H9 (cell line): ENCODE measurements around the gene NIPSNAP3A. TPM values are rescaled to one million over a fixed set of nuclear protein-coding genes. Genes with fewer than 3 reads are reported as not detected.
"Not testable (repeated sequence)": the region's sequence is repeated elsewhere in the genome, so short reads cannot be mapped to it uniquely, and the experiment has no call there.

Experiments
- DNase-seq: peaks from one replicate; pipeline ENCODE4 v3.0.0-alpha.2; 2017
- H2AFZ ChIP-seq: one replicate; pipeline ENCODE4 v1.6.1; 2013; ENCODE audit warnings: mild to moderate bottlenecking, low read length, control low read depth, moderate library complexity
- H2AK5ac ChIP-seq: 2 replicates; pipeline ENCODE4 v1.6.1; 2013; ENCODE audit warnings: low read length, control low read depth, mixed read lengths; ENCODE audit not compliant: insufficient read length
- H2BK120ac ChIP-seq: one replicate; pipeline ENCODE4 v1.6.1; 2013; ENCODE audit warnings: low read depth, mild to moderate bottlenecking, low read length, control low read depth, inconsistent platforms; ENCODE audit not compliant: poor library complexity, severe bottlenecking
- H2BK12ac ChIP-seq: 2 replicates; pipeline ENCODE4 v1.6.1; 2013; ENCODE audit warnings: low read length, control low read depth, mixed read lengths, low read depth; ENCODE audit not compliant: insufficient read length
- H2BK15ac ChIP-seq: 2 replicates; pipeline ENCODE4 v1.6.1; 2013; ENCODE audit warnings: low read depth, low read length, control low read depth
- H2BK20ac ChIP-seq: one replicate; pipeline ENCODE4 v1.6.1; 2013; ENCODE audit warnings: low read depth, mild to moderate bottlenecking, low read length, control low read depth, inconsistent platforms; ENCODE audit not compliant: poor library complexity, severe bottlenecking
- H2BK5ac ChIP-seq: 2 replicates; pipeline ENCODE4 v1.6.1; 2013; ENCODE audit warnings: low read length, control low read depth, mixed read lengths; ENCODE audit not compliant: insufficient read length
- H3K14ac ChIP-seq: 2 replicates; pipeline ENCODE4 v1.6.1; 2013; ENCODE audit warnings: low read length, control low read depth; ENCODE audit not compliant: insufficient read depth
- H3K18ac ChIP-seq: 2 replicates; pipeline ENCODE4 v1.6.1; 2013; ENCODE audit warnings: low read depth, mild to moderate bottlenecking, mixed read lengths, low read length, control low read depth; ENCODE audit not compliant: insufficient read length
- H3K23ac ChIP-seq: 2 replicates; pipeline ENCODE4 v1.6.1; 2013; ENCODE audit warnings: low read length, control low read depth, mixed read lengths, low read depth; ENCODE audit not compliant: insufficient read length
- H3K23me2 ChIP-seq: 2 replicates; pipeline ENCODE4 v1.6.1; 2013; ENCODE audit warnings: low read depth, mild to moderate bottlenecking, mixed read lengths, low read length, control low read depth; ENCODE audit not compliant: insufficient read length, poor library complexity, severe bottlenecking
- H3K27ac ChIP-seq: 2 replicates; pipeline ENCODE4 v1.5.1; 2013; ENCODE audit warnings: low read length, control low read depth, mixed read lengths, low read depth; ENCODE audit not compliant: insufficient read length
- H3K27me3 ChIP-seq: 2 replicates; pipeline ENCODE4 v1.6.1; 2013; ENCODE audit warnings: low read length, control low read depth, inconsistent platforms; ENCODE audit not compliant: insufficient read depth
- H3K4ac ChIP-seq: 2 replicates; pipeline ENCODE4 v1.6.1; 2013; ENCODE audit warnings: low read depth, mild to moderate bottlenecking, control low read depth, inconsistent platforms, low read length, moderate library complexity
- H3K4me1 ChIP-seq: 2 replicates; pipeline ENCODE4 v1.6.1; 2013; ENCODE audit warnings: low read length, control low read depth, inconsistent platforms; ENCODE audit not compliant: insufficient read depth
- H3K4me2 ChIP-seq: 2 replicates; pipeline ENCODE4 v1.6.1; 2013; ENCODE audit warnings: low read length, control low read depth, mixed read lengths; ENCODE audit not compliant: insufficient read length, insufficient read depth
- H3K56ac ChIP-seq: 2 replicates; pipeline ENCODE4 v1.6.1; 2013; ENCODE audit warnings: low read depth, mild to moderate bottlenecking, mixed read lengths, low read length, control low read depth; ENCODE audit not compliant: insufficient read length
- H3K79me1 ChIP-seq: 2 replicates; pipeline ENCODE4 v1.6.1; 2013; ENCODE audit warnings: low read depth, mild to moderate bottlenecking, moderate library complexity, low read length, control low read depth, inconsistent platforms; ENCODE audit not compliant: insufficient read depth, poor library complexity, severe bottlenecking
- H3K79me2 ChIP-seq: 2 replicates; pipeline ENCODE4 v1.6.1; 2013; ENCODE audit warnings: low read length, control low read depth, inconsistent platforms; ENCODE audit not compliant: insufficient read depth
- H3K9ac ChIP-seq: 2 replicates; pipeline ENCODE4 v1.6.1; 2013; ENCODE audit warnings: low read length, control low read depth, mixed read lengths; ENCODE audit not compliant: insufficient read length; ENCODE audit errors: extremely low read depth
- H3K9me3 ChIP-seq: one replicate; pipeline ENCODE4 v1.6.1; 2013; ENCODE audit warnings: low read depth, low read length, inconsistent platforms; ENCODE audit not compliant: control insufficient read depth
- H3T11ph ChIP-seq: one replicate; pipeline ENCODE4 v1.6.1; 2013; ENCODE audit warnings: mild to moderate bottlenecking, low read length, control low read depth, inconsistent platforms
- H4K20me1 ChIP-seq: one replicate; pipeline ENCODE4 v1.6.1; 2013; ENCODE audit not compliant: control insufficient read depth, insufficient read length, insufficient read depth
- H4K5ac ChIP-seq: 2 replicates; pipeline ENCODE4 v1.6.1; 2013; ENCODE audit warnings: low read depth, mild to moderate bottlenecking, mixed read lengths, low read length, control low read depth; ENCODE audit not compliant: insufficient read length
- H4K8ac ChIP-seq: replicated peaks from 2 replicates; pipeline ENCODE4 v1.6.1; 2013; ENCODE audit warnings: low read length, control low read depth, mixed read lengths, low read depth; ENCODE audit not compliant: insufficient read length
- H4K91ac ChIP-seq: 2 replicates; pipeline ENCODE4 v1.6.1; 2013; ENCODE audit warnings: low read depth, mild to moderate bottlenecking, moderate library complexity, mixed read lengths, low read length, control low read depth; ENCODE audit not compliant: insufficient read length
- H3K27ac Mint-ChIP-seq, 3 experiments: 2 replicates in 2 of 3; 3 replicates in 1 of 3; pipeline ENCODE4 v1.8.0; 2020 to 2021; ENCODE audit warnings: mixed read lengths in 3 of 3, mild to moderate bottlenecking in 1 of 3, moderate library complexity in 1 of 3
- H3K27me3 Mint-ChIP-seq: 2 replicates; pipeline ENCODE4 v1.8.0; 2021; ENCODE audit warnings: low read depth, mild to moderate bottlenecking, moderate library complexity, mixed read lengths
- H3K36me3 Mint-ChIP-seq, 3 experiments: 2 replicates in 2 of 3; 3 replicates in 1 of 3; pipeline ENCODE4 v1.8.0; 2020 to 2021; ENCODE audit warnings: low read depth in 3 of 3, mixed read lengths in 3 of 3; ENCODE audit not compliant: insufficient read depth in 1 of 3
- H3K4me1 Mint-ChIP-seq, 2 experiments: 2 replicates each; pipeline ENCODE4 v1.8.0; 2020; ENCODE audit warnings: mixed read lengths in 2 of 2
- H3K4me3 Mint-ChIP-seq, 2 experiments: 2 replicates in 1 of 2; 3 replicates in 1 of 2; pipeline ENCODE4 v1.8.0; 2020 to 2021; ENCODE audit warnings: mild to moderate bottlenecking in 2 of 2, mixed read lengths in 2 of 2, moderate library complexity in 1 of 2
- H3K9me3 Mint-ChIP-seq, 2 experiments: 2 replicates in 1 of 2; 3 replicates in 1 of 2; pipeline ENCODE4 v1.8.0; 2020; ENCODE audit warnings: mild to moderate bottlenecking in 2 of 2, mixed read lengths in 2 of 2, moderate library complexity in 1 of 2
- CTCF ChIP-seq: fragments of 200-600 bp; sonication (generic); conservative IDR thresholded peaks from 3 replicates; pipeline ENCODE4 v1.8.0; 2021; ENCODE audit warnings: antibody characterized with exemption, mild to moderate bottlenecking
- WGBS: extraction: QIAGEN DNeasy Blood & Tissue Kit; methylation state at CpG from one replicate; pipeline ENCODE4 v1.1.7; 2013; ENCODE audit warnings: missing lambda C conversion rate, low lambda C conversion rate, mixed read lengths; ENCODE audit not compliant: insufficient read length; ENCODE audit errors: extremely low coverage; 5-methylcytosine and 5-hydroxymethylcytosine counted together
- total RNA-seq: library from RNA; stranded (reverse); gene quantifications from 2 replicates; pipeline ENCODE4 v1.2.1, GENCODE V29; 2021

NIPSNAP3A gene
- total RNA-seq, 1 experiment from 2014 or later = 13.9 TPM

GRCh38 chr9:104700306-104700705 lies 47.2 kb upstream of the NIPSNAP3A start:
- Histone ChIP-seq H3K79me2 (no peaks in the 10 kb centered on the region), H2BK120ac (no peak overlapping the region), H3K23ac (no peak overlapping the region), H3K14ac (no peak overlapping the region), H2AFZ (no peak overlapping the region), H3K56ac (no peak overlapping the region), H3K4me1 (no peaks in the 10 kb centered on the region), H3K23me2 (no peaks in the 10 kb centered on the region), H2BK5ac (no peak overlapping the region), H3K27ac (no peak overlapping the region), H3T11ph (no peak overlapping the region), H4K5ac (no peak overlapping the region), H4K20me1 (no peaks in the 10 kb centered on the region), H2BK15ac (no peak overlapping the region), H2BK20ac (no peak overlapping the region), H3K79me1 (no peaks in the 10 kb centered on the region), H3K9me3 (no peaks in the 10 kb centered on the region), H2BK12ac (no peak overlapping the region), H3K4me2 (no peak overlapping the region), H2AK5ac (no peak overlapping the region), H3K9ac (no peak overlapping the region), H3K4ac (no peak overlapping the region), H3K27me3 (no peaks in the 10 kb centered on the region), H4K8ac (no peak overlapping the region), H3K18ac (no peak overlapping the region), H4K91ac (no peak overlapping the region)
- H3K27ac Mint-ChIP-seq = no peak overlapping the region
- no peaks in the 10 kb centered on the region for H3K27me3 Mint-ChIP-seq
- no peaks in the 10 kb centered on the region for H3K4me1 Mint-ChIP-seq
- no peak for DNase-seq
- H3K4me3 Mint-ChIP-seq = no peak overlapping the region
- no peaks in the 10 kb centered on the region for H3K36me3 Mint-ChIP-seq
- TF ChIP-seq CTCF = no peak
- 0 out of 5 replicates have a peak, but pooled peaks cover 0 to 1% of the 10 kb centered on the region in 2 experiments for H3K9me3 Mint-ChIP-seq
- WGBS = no CpG with 5 or more reads among the region's 3 CpGs

- H2BK120ac ChIP-seq, H3K23me2 ChIP-seq, H4K91ac ChIP-seq, H2BK5ac ChIP-seq, H3K9me3 ChIP-seq, H3K4me3 Mint-ChIP-seq, H3K36me3 Mint-ChIP-seq, H4K8ac ChIP-seq, H3K79me1 ChIP-seq, H3K9me3 Mint-ChIP-seq, H3K18ac ChIP-seq, H3K4me1 ChIP-seq, H3K4me2 ChIP-seq, H3K27me3 ChIP-seq, H2BK15ac ChIP-seq, H2BK20ac ChIP-seq, H4K20me1 ChIP-seq, H3K4ac ChIP-seq, H3K27ac ChIP-seq, H3K27ac Mint-ChIP-seq, H3K9ac ChIP-seq, H4K5ac ChIP-seq, H2AK5ac ChIP-seq, H3K56ac ChIP-seq, H2AFZ ChIP-seq, H2BK12ac ChIP-seq, H3K23ac ChIP-seq, DNase-seq, H3K27me3 Mint-ChIP-seq, H3T11ph ChIP-seq, H3K79me2 ChIP-seq, H3K14ac ChIP-seq, H3K4me1 Mint-ChIP-seq: not testable (repeated sequence)
- no CpG with 5 or more reads among the region's 1 CpG for WGBS
These were observed 38.7 kb upstream of the NIPSNAP3A start for GRCh38 chr9:104708737-104709136.
